ENCODE data around the gene DNAH3.

DNA sequence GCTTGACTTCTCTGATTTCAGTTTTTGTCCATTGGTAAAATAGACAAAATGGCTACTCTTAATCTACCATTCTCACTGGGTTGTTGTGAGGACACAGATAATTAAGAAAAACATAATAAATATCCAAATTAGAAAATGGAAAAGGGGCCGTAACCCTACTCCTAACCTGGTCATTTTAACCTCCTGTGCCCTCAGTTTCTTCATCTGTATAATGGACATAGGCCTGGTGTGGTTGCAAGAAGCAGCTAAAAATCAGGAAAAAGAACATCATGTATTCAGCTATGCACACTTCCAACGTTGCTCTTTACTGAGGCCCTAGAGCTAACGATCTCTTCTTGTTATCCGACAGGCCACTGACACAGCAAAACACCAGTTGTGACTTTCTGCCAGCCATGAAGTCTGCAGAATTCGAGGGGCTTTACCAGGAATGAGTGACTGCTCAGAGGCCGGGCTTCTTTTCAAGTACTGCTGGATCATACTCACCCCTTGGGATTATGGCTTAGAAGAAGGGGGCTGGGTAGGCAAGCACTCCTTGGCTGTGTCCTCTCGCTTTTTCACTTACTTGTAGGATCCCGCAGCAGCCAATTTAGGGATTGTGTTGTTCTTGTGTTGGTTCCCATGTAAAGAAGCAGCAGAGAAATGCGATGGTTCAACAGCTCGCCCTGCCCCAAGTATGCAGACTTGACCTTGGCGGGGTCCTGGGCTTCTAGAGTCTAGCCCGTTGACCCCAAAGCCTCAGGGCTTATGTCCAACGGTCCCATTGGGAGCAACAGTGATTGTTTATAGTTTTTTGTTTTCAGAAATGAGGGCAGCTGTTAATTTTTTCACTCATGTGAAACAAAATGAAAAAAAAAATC lies 28.7 kb upstream of the DNAH3 start:
- TF ChIP-seq, protein P1, sequence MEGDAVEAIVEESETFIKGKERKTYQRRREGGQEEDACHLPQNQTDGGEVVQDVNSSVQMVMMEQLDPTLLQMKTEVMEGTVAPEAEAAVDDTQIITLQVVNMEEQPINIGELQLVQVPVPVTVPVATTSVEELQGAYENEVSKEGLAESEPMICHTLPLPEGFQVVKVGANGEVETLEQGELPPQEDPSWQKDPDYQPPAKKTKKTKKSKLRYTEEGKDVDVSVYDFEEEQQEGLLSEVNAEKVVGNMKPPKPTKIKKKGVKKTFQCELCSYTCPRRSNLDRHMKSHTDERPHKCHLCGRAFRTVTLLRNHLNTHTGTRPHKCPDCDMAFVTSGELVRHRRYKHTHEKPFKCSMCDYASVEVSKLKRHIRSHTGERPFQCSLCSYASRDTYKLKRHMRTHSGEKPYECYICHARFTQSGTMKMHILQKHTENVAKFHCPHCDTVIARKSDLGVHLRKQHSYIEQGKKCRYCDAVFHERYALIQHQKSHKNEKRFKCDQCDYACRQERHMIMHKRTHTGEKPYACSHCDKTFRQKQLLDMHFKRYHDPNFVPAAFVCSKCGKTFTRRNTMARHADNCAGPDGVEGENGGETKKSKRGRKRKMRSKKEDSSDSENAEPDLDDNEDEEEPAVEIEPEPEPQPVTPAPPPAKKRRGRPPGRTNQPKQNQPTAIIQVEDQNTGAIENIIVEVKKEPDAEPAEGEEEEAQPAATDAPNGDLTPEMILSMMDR (IDR thresholded peaks at IDR 0.05), result no peak
- no peak for TF ChIP-seq POLR2A (IDR thresholded peaks at IDR 0.05)

All from testis (tissue), 2 donors.